ENCODE data around the gene ZNF605. TPM values are rescaled to one million over a fixed set of nuclear protein-coding genes. Genes with fewer than 3 reads are reported as not detected.
"Not testable (repeated sequence)": the region's sequence is repeated elsewhere in the genome, so short reads cannot be mapped to it uniquely, and the experiment has no call there.

The ZNF605 gene
- total RNA-seq, 1 donor from 2014 or later = 1.3 TPM

DNA sequence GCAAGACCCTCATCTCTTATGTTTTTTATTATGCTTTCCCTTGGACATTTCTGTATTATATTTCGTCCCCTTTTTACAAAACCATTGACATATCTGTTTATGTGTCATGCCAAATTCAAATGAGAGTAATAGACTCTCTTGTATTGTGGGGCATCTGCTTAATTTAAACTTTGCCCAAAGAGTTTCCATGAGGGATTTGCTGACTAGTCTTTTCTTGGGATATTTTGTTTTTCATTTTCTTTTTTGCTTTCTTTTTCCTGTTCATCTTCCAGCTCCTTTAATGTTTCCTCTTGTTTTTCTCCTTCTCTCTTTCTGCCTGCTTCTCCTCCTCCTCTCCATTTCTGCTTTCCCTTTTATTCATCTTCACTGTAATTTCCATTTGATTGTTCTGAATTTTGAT is 16.3 kb upstream of the ZNF605 start:
- Histone ChIP-seq H3K27me3 (no peaks in the 10 kb centered on the region), H3K9me3 (peaks cover 6 to 82% of the 10 kb centered on the region in 2 donors), H3K36me3 (no peaks in the 10 kb centered on the region), H3K27ac (no peak overlapping the region), H3K4me1 (no peaks in the 10 kb centered on the region), H3K4me3 (no peak overlapping the region)
- TF ChIP-seq, protein P1, sequence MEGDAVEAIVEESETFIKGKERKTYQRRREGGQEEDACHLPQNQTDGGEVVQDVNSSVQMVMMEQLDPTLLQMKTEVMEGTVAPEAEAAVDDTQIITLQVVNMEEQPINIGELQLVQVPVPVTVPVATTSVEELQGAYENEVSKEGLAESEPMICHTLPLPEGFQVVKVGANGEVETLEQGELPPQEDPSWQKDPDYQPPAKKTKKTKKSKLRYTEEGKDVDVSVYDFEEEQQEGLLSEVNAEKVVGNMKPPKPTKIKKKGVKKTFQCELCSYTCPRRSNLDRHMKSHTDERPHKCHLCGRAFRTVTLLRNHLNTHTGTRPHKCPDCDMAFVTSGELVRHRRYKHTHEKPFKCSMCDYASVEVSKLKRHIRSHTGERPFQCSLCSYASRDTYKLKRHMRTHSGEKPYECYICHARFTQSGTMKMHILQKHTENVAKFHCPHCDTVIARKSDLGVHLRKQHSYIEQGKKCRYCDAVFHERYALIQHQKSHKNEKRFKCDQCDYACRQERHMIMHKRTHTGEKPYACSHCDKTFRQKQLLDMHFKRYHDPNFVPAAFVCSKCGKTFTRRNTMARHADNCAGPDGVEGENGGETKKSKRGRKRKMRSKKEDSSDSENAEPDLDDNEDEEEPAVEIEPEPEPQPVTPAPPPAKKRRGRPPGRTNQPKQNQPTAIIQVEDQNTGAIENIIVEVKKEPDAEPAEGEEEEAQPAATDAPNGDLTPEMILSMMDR (IDR thresholded peaks at IDR 0.05) = no peak
- no peak for DNase-seq (ENCODE audit: low spot score in 2 of 2)
- intact Hi-C loops (cut with DNase I) = no loop called here

DNA sequence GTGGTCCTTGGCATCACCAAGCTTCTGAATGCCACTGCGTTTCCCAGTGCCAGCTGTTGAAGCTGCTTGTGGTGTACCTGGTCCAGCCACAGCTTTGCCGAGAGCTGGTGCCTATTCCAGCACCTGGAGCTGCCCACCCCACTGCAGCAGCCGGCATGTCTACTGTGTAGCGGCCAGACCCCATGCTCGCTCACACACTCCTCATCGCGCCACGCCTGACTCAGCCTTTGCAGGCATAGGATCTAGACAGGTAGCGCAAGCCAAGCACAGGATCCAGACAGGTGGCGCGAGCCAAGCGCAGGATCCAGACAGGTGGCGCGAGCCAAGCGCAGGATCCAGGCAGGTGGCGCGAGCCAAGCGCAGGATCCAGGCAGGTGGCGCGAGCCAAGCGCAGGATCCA is 11.6 kb upstream of the ZNF605 start:
- DNase-seq (ENCODE audit: low spot score in 2 of 2) = no peak
- Histone ChIP-seq H3K27me3 (no peaks in the 10 kb centered on the region), H3K4me1 (no peaks in the 10 kb centered on the region), H3K4me3 (no peak overlapping the region), H3K36me3 (peaks cover 0 to 21% of the 10 kb centered on the region in 2 donors), H3K9me3 (peaks cover 6 to 74% of the 10 kb centered on the region in 2 donors), H3K27ac (no peak overlapping the region)
- TF ChIP-seq, protein P1 (IDR thresholded peaks at IDR 0.05) = no peak
- intact Hi-C loops (cut with DNase I) = no loop called here

DNA sequence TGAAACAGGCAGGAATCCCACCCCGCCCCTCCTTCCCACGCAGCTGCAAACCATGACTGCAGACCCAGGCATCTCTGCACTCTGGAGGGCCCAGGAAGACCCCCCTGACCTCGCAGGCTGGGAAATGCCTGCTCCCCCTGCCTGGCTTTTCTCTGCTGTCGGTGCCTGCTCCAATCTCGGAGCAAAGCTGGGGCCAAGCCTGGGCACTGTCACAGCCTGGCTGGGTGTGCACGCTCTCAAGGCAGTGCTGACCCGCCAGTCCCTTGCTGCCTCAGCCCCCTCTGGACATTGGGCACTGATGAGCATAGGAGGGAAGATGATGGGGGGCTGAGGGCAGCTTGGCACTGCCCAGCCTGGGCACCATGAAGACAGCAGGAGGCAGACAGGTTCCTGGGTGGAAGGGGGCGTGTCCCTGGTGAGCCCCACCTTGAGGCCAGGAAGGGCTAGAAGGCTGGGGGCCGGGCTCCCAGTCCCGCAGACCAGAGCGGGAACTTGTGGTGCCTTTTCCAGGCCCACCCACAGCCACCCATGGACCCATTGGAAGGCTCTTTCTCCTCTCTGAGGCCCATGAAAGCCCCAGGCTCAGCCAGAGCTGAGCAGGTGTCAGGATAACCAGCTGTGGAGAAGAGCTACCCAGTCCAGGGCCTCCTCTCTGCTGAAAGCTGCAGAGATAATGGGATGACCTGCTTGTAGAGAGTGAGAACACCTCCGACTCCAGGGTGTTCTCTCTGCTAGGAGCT is 10.7 kb upstream of the ZNF605 start:
- TF ChIP-seq, protein P1 (IDR thresholded peaks at IDR 0.05) = no peak
- Histone ChIP-seq H3K36me3 (peaks cover 0 to 30% of the 10 kb centered on the region in 2 donors), H3K4me3 (no peak overlapping the region), H3K9me3 (peaks cover 6 to 73% of the 10 kb centered on the region in 2 donors), H3K4me1 (no peaks in the 10 kb centered on the region), H3K27me3 (no peaks in the 10 kb centered on the region), H3K27ac (no peak overlapping the region)
- intact Hi-C loops (cut with DNase I) = no loop called here
- DNase-seq (ENCODE audit: low spot score in 2 of 2) = no peak

- peaks cover 6 to 73% of the 10 kb centered on the region in 2 donors for H3K9me3 ChIP-seq
- TF ChIP-seq, protein P1 (IDR thresholded peaks at IDR 0.05) = no peak
Measured at GRCh38 chr12:132965796-132966195, 9.7 kb upstream of the ZNF605 start.

DNA sequence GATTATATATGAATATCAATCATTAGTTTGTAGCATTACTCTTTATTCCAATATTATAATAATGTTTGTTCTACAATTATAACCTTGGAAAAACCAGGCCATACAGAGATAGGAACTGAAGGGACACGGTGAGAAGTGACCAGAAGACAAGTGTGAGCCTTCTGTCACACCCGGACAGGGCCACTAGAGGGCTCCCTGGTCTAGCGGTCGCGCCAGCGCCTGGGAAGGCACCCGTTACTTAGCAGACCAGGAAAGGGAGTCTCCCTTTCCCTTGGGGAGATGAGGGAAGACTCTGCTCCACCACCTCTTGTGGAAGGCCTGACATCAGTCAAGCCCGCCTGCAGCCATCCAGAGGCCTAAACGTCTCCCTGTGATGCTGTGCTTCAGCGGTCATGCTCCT is 7.8 kb upstream of the ZNF605 start:
- intact Hi-C loops (cut with DNase I) = not testable (repeated sequence)

More at GRCh38 chr12:132965796-132966195, 9.7 kb upstream of the ZNF605 start:
- no peak overlapping the region for H3K4me3 ChIP-seq
- DNase-seq (ENCODE audit: low spot score in 2 of 2) = no peak
- no peak overlapping the region for H3K27ac ChIP-seq
- intact Hi-C loops (cut with DNase I) = no loop called here
- peaks cover 0 to 35% of the 10 kb centered on the region in 2 donors for H3K36me3 ChIP-seq
- no peaks in the 10 kb centered on the region for H3K27me3 ChIP-seq
- H3K4me1 ChIP-seq = no peaks in the 10 kb centered on the region

DNA sequence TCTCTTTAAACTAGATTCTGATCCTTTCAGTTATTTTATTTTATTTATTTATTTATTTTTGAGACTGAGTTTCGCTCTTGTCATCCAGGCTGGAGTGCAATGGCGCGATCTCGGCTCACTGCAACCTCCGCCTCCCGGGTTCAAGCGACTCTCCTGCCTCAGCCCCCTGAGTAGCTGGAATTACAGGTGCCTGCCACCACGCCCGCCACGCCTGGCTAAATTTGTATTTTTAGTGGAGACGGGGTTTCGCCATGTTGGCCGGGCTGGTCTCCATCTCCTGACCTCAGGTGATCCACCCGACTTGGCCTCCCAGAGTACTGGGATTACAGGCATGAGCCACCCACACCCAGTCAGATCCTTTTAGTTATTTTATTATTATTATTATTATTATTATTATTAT is 5.7 kb upstream of the ZNF605 start:
- intact Hi-C loops (cut with DNase I); DNase-seq (ENCODE audit: low spot score in 2 of 2); H3K4me3 ChIP-seq; H3K27me3 ChIP-seq; H3K4me1 ChIP-seq; H3K27ac ChIP-seq: not testable (repeated sequence)
- Histone ChIP-seq H3K9me3 (peaks cover 6 to 41% of the 10 kb centered on the region in 2 donors), H3K36me3 (peaks cover 0 to 29% of the 10 kb centered on the region in 2 donors)

More for the DNA sequence above, 7.8 kb upstream of the ZNF605 start:
- H3K4me3 ChIP-seq; H3K27ac ChIP-seq; H3K4me1 ChIP-seq; DNase-seq (ENCODE audit: low spot score in 2 of 2); H3K27me3 ChIP-seq: not testable (repeated sequence)
- Histone ChIP-seq H3K36me3 (peaks cover 0 to 35% of the 10 kb centered on the region in 2 donors), H3K9me3 (peaks cover 6 to 63% of the 10 kb centered on the region in 2 donors)

All from ascending aorta (tissue), 2 donors.